ENCODE results near the gene COMMD7.
A peak's percentile ranks its signal among the peaks of the same experiment; 100 is the strongest.

COMMD7 gene

DNA sequence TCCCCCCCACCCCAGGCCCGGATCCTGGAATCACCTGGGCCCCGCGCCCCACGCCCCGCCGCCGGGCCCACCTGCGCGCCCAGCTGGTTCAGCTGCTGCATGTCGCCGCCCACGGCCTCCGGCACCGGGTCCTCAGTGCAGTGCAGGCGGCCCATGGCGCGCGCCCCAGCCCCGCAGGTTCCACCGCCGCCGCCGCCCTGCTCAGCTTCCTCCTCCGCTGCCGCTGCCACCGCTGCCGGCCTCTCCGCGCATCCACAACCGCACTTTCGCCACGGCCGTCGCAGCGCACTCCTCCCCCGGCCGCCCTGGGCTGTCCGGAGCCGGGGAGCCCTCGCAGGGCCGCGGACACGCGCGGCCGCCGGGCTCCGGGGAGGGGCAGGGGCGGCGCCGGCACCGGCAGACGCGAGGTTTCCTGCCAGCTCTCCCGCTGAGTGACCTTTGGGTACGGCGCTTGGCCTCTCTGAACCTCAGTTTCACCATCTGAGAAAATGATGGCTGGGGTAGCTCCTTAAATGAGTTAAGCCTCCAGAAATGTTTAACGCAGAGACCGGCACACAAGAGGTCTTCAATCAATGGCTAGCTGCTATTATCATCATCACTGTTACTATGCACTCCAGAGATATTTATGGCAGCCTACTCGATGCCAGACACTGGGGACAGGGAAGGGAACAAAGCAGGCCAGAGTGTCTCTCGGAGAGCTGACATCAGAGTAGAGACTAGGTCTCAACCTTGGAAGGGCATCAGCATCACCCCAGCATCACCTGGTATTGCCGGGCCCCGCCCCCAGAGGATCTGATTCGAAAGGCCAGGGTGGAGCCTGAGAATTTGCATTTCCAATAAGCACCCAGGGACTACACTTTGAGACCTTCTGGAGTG lies at the start of gene COMMD7:
TSS of gene COMMD7 (minus strand) at position 231 of the 876 bp plus-strand sequence. CDS start at position 155, 76 bp downstream.
- DNase-seq, result peak in 47 of 58 donors; percentile 3 to 60 (median 21)

DNA sequence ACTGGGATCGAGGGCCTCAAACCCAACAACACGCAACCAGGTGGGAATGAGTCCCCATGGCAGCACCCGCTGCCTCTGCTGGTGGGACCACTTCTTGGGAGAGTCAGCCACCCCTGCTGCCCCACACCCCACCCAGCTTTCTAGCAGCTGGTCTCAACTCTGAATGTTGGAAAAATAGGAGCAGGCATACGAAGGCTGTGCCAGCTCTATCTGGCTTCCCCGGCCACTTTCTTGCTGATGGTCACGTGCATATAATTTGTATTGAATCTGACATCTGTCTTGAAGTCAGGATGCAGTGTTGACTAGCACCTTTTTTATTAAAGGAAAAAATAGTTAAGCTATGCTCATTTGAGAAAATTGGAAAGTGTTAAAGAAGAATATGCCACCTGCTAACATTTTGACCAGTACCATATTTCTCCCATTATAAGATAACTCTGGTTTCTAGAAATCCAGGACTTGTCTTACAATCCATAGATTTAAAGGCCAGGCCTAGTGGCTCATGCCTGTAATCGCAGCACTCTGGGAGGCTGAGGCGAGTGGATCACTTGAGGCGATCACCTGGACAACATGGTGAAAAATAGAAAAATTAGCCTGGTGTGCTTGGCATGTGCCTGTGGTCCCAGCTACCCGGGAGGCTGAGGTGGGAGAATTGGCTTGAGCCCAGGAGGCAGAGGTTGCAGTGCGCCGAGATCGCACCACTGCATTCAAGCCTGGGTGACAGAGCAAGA lies 49.6 kb upstream of the COMMD7 start:
- DNase-seq, result no peak

GRCh38 chr20:32792316-32792715 lies 49.0 kb upstream of the COMMD7 start:
- DNase-seq, result peak in 8 of 58 donors; percentile 6 to 33 (median 12)

DNA sequence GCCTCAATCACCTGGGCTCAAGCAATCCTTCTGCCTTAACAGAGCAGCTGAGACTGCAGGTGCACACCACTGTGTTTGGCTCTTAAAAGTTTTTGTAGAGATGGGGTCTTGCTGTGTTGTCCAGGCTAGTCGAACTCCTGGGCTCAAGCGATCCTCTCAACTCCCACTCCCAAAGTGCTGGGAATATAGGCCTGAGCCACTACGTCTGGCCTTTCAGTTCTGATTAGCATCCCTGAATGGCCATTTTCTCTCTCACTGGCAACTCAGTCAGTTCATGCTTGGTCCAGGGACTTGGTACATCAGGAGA lies 47.4 kb upstream of the COMMD7 start:
- DNase-seq, result no peak

DNA sequence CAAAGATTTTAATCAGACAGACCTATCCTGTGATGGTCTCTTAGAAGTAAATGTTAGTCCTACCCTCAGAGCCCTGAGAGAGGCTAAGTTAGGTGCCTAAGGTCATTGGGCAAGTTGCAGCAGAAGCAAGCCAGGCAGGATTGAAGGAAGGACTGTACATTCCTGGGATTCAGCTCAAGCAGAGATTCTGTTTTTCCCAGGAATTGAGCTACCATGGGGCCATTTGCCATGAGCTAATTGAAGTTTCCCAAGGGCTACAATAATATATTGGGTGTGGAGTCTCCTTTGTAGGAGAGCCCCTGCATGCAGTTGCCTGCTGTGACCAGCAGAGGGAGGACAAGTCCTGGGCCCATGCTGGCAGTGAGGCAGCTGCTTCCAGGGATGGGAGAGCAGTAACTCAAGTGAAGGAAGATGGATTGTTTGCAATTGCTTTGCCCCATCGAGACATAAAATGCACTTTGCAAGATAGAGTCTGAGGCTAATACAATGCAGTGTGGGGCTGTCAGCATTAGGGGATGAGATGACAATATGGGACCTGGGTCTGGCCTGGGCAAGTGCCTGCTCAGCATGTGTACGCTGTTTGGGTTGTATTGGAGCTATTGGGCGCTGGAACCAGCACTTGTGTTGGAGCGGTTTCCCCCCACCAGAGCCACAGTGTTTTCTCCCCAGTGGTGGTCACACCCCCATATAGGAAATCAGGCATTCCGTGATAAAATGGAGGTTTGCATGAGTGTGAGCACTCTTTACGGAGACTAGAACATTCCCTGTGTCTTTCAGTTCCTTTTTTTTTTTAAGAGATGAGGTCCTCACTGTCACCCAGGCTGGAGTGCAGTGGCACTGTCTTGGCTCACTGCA lies 46.9 kb upstream of the COMMD7 start:
- DNase-seq, result peak in 56 of 58 donors; percentile 9 to 87 (median 58)

DNA sequence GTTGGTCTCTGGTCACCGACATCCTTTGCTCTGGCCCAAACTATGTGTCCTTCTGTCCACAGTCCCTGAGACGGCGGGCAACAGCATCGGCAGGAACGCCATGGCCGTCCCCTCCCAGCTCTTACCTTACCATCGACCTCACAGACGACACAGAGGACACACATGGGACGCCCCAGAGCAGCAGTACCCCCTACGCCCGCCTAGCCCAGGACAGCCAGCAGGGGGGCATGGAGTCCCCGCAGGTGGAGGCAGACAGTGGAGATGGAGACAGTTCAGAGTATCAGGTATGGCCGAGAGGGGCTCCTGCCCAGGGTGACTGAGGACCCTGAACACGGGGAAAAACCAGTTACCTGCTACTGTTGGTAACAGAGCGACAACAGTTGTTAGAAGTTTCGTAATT lies 43.9 kb upstream of the COMMD7 start:
- no peak for DNase-seq

- DNase-seq, result no peak
Observed at GRCh38 chr20:32786059-32786760, 42.9 kb upstream of the COMMD7 start.

DNA sequence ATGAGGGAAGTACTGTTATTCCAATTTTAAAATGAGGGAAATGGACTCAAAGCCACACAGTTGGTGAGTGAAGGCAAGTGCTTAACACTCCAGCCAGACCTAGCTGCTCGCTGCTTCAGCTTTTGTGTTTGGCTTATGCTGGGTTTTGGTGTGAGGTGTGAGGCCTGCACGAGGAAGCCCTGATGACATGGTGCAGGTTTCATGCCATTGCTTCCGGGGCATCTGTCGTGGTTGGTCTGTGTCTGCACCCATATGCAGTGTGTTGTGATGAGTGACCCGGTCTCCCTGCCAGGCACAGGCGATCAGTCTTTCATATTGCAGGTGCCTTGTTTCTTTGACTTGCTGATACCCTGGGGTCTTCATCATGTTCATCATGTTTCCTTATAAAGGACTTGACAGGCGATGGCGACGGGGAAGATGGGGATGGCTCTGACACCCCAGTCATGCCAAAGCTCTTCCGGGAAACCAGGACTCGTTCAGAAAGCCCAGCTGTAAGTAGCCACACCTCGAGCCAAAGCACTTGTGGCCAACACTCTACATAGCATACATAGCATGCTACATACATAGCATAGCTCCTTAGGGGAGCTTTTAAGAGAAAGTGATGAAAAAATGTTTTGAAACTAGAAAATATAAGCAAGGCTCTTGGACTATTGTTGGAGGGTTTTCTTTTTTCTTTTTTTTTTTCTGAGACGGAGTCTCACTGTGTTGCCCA lies 41.3 kb upstream of the COMMD7 start:
- no peak for DNase-seq

DNA sequence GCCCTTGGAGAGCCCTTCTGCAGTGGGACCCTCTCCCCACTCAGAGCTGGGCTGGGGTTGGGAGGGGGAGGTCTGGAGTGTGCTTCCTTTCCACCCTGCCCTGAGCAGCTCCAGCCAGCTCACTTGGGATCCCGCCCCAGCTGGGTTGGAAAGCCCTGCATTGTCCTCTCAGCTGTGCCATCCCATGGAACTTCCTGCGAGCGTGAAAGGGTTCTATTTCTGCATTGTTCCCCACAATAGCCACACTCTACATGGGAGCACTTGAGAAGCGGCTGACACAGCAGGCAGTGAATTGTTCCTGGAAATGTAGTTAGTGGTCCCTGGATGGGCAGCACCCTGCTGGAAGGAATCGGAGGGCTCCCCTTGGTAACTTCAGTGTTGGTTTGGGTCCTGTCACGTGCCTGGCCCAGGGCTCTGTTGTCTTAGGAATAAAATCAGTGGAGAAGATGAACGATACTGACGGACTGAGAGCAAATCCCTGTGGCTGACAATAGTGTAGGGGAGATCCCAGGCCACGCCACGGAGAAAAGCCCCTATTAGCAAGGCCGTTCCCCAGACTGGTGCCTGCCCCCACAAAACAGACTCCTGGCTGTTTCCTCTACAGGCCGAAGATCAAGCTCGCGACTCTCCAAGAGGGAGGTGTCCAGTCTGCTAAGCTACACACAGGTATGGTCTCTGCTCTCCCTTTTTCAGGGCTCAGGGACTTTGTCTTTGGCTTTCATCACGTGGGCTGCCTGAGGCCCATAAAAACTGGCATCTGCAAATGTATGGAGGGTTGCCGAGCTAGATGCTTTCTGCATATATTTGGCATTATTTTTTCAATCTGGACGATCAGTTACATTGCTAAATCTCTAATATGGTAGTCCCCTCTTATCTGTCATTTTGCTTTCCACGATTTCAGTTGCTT lies 37.7 kb upstream of the COMMD7 start:
- peak in 44 of 58 donors; percentile 1 to 78 (median 34) for DNase-seq

DNA sequence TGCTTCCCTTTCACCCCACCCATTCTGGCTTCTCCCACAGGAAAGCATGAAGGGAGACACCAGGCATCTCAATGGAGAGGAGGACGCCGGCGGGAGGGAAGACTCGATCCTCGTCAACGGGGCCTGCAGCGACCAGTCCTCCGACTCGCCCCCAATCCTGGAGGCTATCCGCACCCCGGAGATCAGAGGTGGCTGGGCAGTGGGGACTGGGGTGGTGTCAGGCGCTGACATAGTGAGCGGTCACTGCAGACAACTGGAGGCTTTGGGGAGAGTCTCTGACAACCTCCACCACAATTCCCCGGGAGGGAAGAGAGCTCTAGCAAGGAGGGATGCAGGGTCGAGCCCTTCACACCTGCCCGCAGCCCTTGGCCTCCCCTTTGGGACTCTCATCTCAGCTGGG lies 37.0 kb upstream of the COMMD7 start:
- no peak for DNase-seq

- peak in 1 of 58 donors; percentile 3 for DNase-seq
Observed at GRCh38 chr20:32779500-32780211, 36.4 kb upstream of the COMMD7 start.

DNA sequence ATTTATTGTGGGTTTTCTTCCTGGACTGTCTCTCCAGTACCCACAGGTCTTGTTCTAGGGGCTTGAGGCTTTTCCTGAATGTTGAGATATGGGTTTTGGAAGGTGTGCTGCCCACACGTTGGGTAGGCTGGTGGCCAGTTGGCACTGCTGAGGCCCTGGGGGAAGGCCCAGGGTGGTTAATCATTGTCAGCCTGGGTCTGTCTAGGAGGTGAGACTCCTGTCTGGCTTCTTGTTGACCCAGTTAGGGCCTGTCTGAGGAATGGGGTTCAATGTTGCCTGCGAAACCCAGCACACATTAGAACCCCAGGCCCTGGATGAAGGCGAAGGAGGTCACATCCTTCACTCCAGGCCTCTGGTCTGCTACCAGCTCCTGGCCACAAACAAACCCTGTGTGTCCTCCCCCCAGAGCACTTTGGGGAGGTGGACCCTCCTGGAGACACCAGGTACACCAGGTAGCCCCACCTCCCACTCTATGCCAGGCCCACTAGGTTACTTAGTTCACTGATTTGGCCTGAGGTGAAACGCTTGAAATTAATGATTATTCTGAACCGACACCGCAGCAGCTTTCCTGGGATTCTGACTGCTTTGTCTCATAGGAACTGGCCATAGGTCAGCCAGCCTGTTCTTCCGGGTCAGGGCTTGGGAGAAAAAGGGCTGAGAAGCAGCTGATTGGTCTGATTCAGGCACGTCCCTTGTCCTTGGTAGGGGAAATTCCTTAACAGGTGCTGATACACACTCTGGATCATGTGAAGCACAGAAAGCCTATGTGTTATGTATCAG lies 34.1 kb upstream of the COMMD7 start:
- no peak for DNase-seq

DNA sequence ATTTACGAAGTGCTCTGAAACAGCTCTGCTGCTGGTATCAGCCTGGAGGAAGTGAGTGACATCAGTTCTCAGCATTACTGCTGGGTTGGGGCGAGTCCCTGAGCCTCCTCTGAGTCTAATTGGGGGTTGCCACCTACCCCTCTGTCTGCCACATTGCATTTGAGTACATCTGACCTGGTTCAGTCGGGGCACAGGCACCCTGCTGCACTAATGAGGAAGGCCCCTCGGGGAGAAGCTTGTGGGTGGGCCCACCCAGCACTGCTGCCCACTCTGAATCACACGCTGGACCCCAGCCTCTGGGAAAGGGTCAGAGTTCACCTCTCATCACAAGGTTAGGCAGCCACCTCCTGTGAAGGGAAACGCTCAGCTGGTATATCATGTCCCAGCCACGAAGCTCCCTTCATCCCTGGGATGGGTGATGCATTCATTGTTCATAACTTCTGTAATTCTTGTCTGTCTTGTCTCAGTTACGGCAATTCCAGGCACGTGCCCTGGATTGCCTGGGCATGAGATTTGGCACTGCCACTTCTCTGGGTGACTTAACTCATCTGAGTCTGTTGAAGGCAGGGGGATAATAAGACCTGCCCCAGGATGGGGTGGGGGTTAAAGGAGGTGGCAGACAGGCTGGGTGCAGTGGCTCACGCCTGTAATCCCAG lies 32.2 kb upstream of the COMMD7 start:
- DNase-seq, result no peak

- no peak for DNase-seq
Observed at GRCh38 chr20:32773855-32774254, 30.6 kb upstream of the COMMD7 start.

- no peak for DNase-seq
Observed at GRCh38 chr20:32773223-32773622, 30.0 kb upstream of the COMMD7 start.

DNA sequence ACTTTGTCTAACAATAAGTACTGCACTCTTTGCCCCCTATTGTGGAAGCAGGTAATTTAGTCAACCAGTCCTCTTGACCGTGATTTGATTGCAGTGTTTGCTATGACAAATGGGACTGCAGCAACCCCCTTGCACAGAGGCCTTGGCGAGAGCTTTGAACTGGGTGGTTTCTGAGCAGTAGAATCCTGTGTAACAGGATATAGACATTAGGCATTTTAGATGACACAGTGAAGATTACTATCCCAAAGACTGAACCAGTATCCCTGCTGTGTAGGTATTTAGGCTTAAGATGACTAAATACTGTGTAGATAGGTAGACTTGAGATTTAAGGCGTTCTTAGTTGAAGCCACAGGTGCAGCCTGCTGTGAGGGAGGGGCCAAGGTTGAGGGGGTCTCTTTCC lies 28.8 kb upstream of the COMMD7 start:
- DNase-seq, result no peak
